Measurements from ENCODE around the gene GSG1L.
"Not testable (repeated sequence)": the region's sequence is repeated elsewhere in the genome, so short reads cannot be mapped to it uniquely, and the experiment has no call there.

GSG1L gene

GRCh38 chr16:27983244-27983643 lies 80.3 kb downstream of the GSG1L start:
- no peak for DNase-seq (ENCODE audit: low read depth in 2 of 2, low spot score in 1 of 2)

- DNase-seq (ENCODE audit: low read depth in 2 of 2, low spot score in 1 of 2) = no peak
Measured at GRCh38 chr16:27982184-27982583, 81.3 kb downstream of the GSG1L start.

- DNase-seq (ENCODE audit: low read depth in 2 of 2, low spot score in 1 of 2) = no peak
Measured at GRCh38 chr16:27980919-27981700, 82.4 kb downstream of the GSG1L start.

GRCh38 chr16:27980076-27980775 lies 83.3 kb downstream of the GSG1L start:
- no peak for DNase-seq (ENCODE audit: low read depth in 2 of 2, low spot score in 1 of 2)

- not testable (repeated sequence) for DNase-seq (ENCODE audit: low read depth in 2 of 2, low spot score in 1 of 2)
Measured at GRCh38 chr16:27979668-27980067, 83.8 kb downstream of the GSG1L start.

GRCh38 chr16:27978876-27979275 lies 84.6 kb downstream of the GSG1L start:
- DNase-seq (ENCODE audit: low read depth in 2 of 2, low spot score in 1 of 2) = no peak

GRCh38 chr16:27977966-27978365 lies 85.5 kb downstream of the GSG1L start:
- no peak for DNase-seq (ENCODE audit: low read depth in 2 of 2, low spot score in 1 of 2)

- DNase-seq (ENCODE audit: low read depth in 2 of 2, low spot score in 1 of 2) = no peak
Measured at GRCh38 chr16:27976990-27977389, 86.5 kb downstream of the GSG1L start.

GRCh38 chr16:27974896-27975540 lies 88.5 kb downstream of the GSG1L start:
- DNase-seq (ENCODE audit: low read depth in 2 of 2, low spot score in 1 of 2) = no peak

- DNase-seq (ENCODE audit: low read depth in 2 of 2, low spot score in 1 of 2) = no peak
Measured at GRCh38 chr16:27973678-27974077, 89.8 kb downstream of the GSG1L start.

GRCh38 chr16:27972500-27972899 lies 91.0 kb downstream of the GSG1L start:
- DNase-seq (ENCODE audit: low read depth in 2 of 2, low spot score in 1 of 2) = peak in 1 of 2 donors; percentile 17

- DNase-seq (ENCODE audit: low read depth in 2 of 2, low spot score in 1 of 2) = no peak
Measured at GRCh38 chr16:27969574-27969973, 93.9 kb downstream of the GSG1L start.

GRCh38 chr16:27967169-27967568 lies 96.3 kb downstream of the GSG1L start:
- no peak for DNase-seq (ENCODE audit: low read depth in 2 of 2, low spot score in 1 of 2)

GRCh38 chr16:27966756-27967155 lies 96.8 kb downstream of the GSG1L start:
- no peak for DNase-seq (ENCODE audit: low read depth in 2 of 2, low spot score in 1 of 2)

GRCh38 chr16:27965801-27966200 lies 97.7 kb downstream of the GSG1L start:
- DNase-seq (ENCODE audit: low read depth in 2 of 2, low spot score in 1 of 2) = no peak

GRCh38 chr16:27963471-27963965 lies 100.0 kb downstream of the GSG1L start:
- DNase-seq (ENCODE audit: low read depth in 2 of 2, low spot score in 1 of 2) = no peak

GRCh38 chr16:27962197-27962596 lies 101.3 kb downstream of the GSG1L start:
- no peak for DNase-seq (ENCODE audit: low read depth in 2 of 2, low spot score in 1 of 2)

- DNase-seq (ENCODE audit: low read depth in 2 of 2, low spot score in 1 of 2) = no peak
Measured at GRCh38 chr16:27961296-27961620, 102.3 kb downstream of the GSG1L start.

- DNase-seq (ENCODE audit: low read depth in 2 of 2, low spot score in 1 of 2) = no peak
Measured at GRCh38 chr16:27960619-27961295, 102.8 kb downstream of the GSG1L start.

- no peak for DNase-seq (ENCODE audit: low read depth in 2 of 2, low spot score in 1 of 2)
Measured at GRCh38 chr16:27959914-27960313, 103.6 kb downstream of the GSG1L start.

GRCh38 chr16:27954191-27954590 lies 109.3 kb downstream of the GSG1L start:
- no peak for DNase-seq (ENCODE audit: low read depth in 2 of 2, low spot score in 1 of 2)
